Measurements from ENCODE around the gene SPPL3. TPM values are rescaled to one million over a fixed set of nuclear protein-coding genes. Genes with fewer than 3 reads are reported as not detected.

Gene SPPL3
- total and polyA plus RNA-seq, 2 experiments from 2014 or later, result 10.9 to 27.8 TPM

- Histone ChIP-seq H2AFZ (no peak overlapping the region), H3K79me2 (replicated peaks; ENCODE audit: insufficient read depth) (peaks cover 56% of the 10 kb centered on the region), H4K20me1 (replicated peaks; ENCODE audit: insufficient read depth) (peaks cover 12% of the 10 kb centered on the region), H3K27ac (ENCODE audit: low read depth) (no peak overlapping the region), H3K4me2 (peak overlapping the region; percentile 91), H3K9me2 (ENCODE audit: insufficient read depth) (no peaks in the 10 kb centered on the region), H3K4me1 (ENCODE audit: insufficient read depth) (peaks cover 5% of the 10 kb centered on the region; the same call in 1 of the 2 replicates), H3K36me3 (ENCODE audit: insufficient read depth) (no peaks in the 10 kb centered on the region; the same call in 1 of the 2 replicates), H3K4me3 (peak overlapping the region; percentile 88), H3F3A (replicated peaks; ENCODE audit: low read depth) (no peaks in the 10 kb centered on the region), H3K27me3 (ENCODE audit: insufficient read depth) (no peaks in the 10 kb centered on the region)
- peaks cover 16% of the 10 kb centered on the region for H3K4me1 Mint-ChIP-seq
- no peaks in the 10 kb centered on the region for H3K9me3 Mint-ChIP-seq
- peaks cover 11% of the 10 kb centered on the region; the same call in 2 of the 3 replicates for H3K36me3 Mint-ChIP-seq (ENCODE audit: low read depth)
- TF ChIP-seq REST (IDR thresholded peaks at IDR 0.05; ENCODE audit: unreplicated experiment) (no peak), EZH2 (IDR thresholded peaks at IDR 0.05; ENCODE audit: low read depth, unreplicated experiment) (no peak), ZNF462 (CRISPR knock-in tag; IDR thresholded peaks at IDR 0.05) (no peak), EZH2phosphoT487 (IDR thresholded peaks at IDR 0.05; ENCODE audit: unreplicated experiment) (no peak), ZNF114 (CRISPR knock-in tag; IDR thresholded peaks at IDR 0.05) (no peak), STAT1 (IDR thresholded peaks at IDR 0.05; ENCODE audit: unreplicated experiment) (no peak), JUNB (IDR thresholded peaks at IDR 0.05; ENCODE audit: unreplicated experiment) (no peak), CREB1 (CRISPR knock-in tag; IDR thresholded peaks at IDR 0.05; ENCODE audit: low read depth) (no peak), ETS1 (IDR thresholded peaks at IDR 0.05) (no peak), NANOG (IDR thresholded peaks at IDR 0.05; ENCODE audit: borderline replicate concordance) (no peak), CTCF (conservative IDR thresholded peaks at IDR 0.05; ENCODE audit: low read depth in 2 of 2) (no peak), ZNF331 (CRISPR knock-in tag; IDR thresholded peaks at IDR 0.05; ENCODE audit: low read depth) (no peak), POLR2AphosphoS5 (IDR thresholded peaks at IDR 0.05; ENCODE audit: low read depth) (no peak)
- peak overlapping the region; percentile 91 for H3K27ac Mint-ChIP-seq
- peak overlapping the region; percentile 100 for H3K4me3 Mint-ChIP-seq
- DNase-seq (ENCODE audit: low spot score) (no peak), ATAC-seq (peak; percentile 38)
- peaks cover 11% of the 10 kb centered on the region for H3K27me3 Mint-ChIP-seq (ENCODE audit: insufficient read depth, low read depth, poor library complexity)
Measured at GRCh38 chr12:120902846-120903411, 1.2 kb downstream of the SPPL3 start.

Data from GM23338 (cell line).